Panc1 (cell line): ENCODE measurements around the gene TFAM. TPM values are rescaled to one million over a fixed set of nuclear protein-coding genes. Genes with fewer than 3 reads are reported as not detected.

Source experiments
- total RNA-seq: library from RNA; stranded (reverse); gene quantifications from one replicate; pipeline ENCODE4 v1.2.1, GENCODE V29; 2021; ENCODE audit not compliant: unreplicated experiment

TFAM gene
- total RNA-seq, 1 experiment from 2014 or later = 78.2 TPM

Other genes starting within 250 kb of the TFAM start
- 9.3 TPM for gene IPMK, start 117.5 kb upstream of the TFAM start, total RNA-seq
- 64.1 TPM for gene CISD1, start 116.2 kb upstream of the TFAM start, total RNA-seq
- gene UBE2D1, start 50.4 kb upstream of the TFAM start, total RNA-seq = 21.0 TPM
- gene BICC1, start 127.5 kb downstream of the TFAM start, total RNA-seq = 0.67 TPM